Activated CD4-positive, alpha-beta memory T cell treated with anti-CD3 and anti-CD28 coated beads, Interleukin-2, amount 10 ng/mL, durations not matched to agents 7 days and 5 days (primary cell): ENCODE measurements around the gene MFNG. TPM values are rescaled to one million over a fixed set of nuclear protein-coding genes. Genes with fewer than 3 reads are reported as not detected.

Experiments
- CTCF ChIA-PET: fragments of 350-600 bp; sonication (Branson Sonifier 250); formaldehyde crosslinking; loops from one replicate; lab custom pipeline; 2021; ENCODE audit warnings: antibody characterized with exemption, inconsistent platforms; lab: Charles Lee
- POLR2A ChIA-PET: fragments of 350-600 bp; sonication (Branson Sonifier 250); formaldehyde crosslinking; loops from one replicate; lab custom pipeline; 2021; ENCODE audit warnings: antibody characterized with exemption; lab: Charles Lee
- DNase-seq: peaks from one replicate; pipeline ENCODE4 v3.0.0-alpha.2; 2020
- H3K27ac Mint-ChIP-seq: one replicate; pipeline ENCODE4 v1.8.0; 2021; ENCODE audit warnings: mild to moderate bottlenecking, mixed read lengths
- H3K27me3 Mint-ChIP-seq: one replicate; pipeline ENCODE4 v1.8.0; 2021; ENCODE audit warnings: mixed read lengths
- H3K36me3 Mint-ChIP-seq: one replicate; pipeline ENCODE4 v1.8.0; 2021; ENCODE audit warnings: low read depth, mixed read lengths
- H3K4me1 Mint-ChIP-seq: one replicate; pipeline ENCODE4 v1.8.0; 2021; ENCODE audit warnings: mixed read lengths
- H3K4me3 Mint-ChIP-seq: one replicate; pipeline ENCODE4 v1.8.0; 2021; ENCODE audit warnings: mild to moderate bottlenecking, mixed read lengths
- H3K9me3 Mint-ChIP-seq: one replicate; pipeline ENCODE4 v1.8.0; 2021; ENCODE audit warnings: mixed read lengths
- total RNA-seq, 2 experiments: library from RNA; stranded (reverse); gene quantifications; one replicate each; pipeline ENCODE4 v1.2.3, GENCODE V29; 2021

MFNG gene
- total RNA-seq, 2 experiments from 2014 or later: 200 to 203 TPM

- peaks cover 49% of the 10 kb centered on the region for H3K4me1 Mint-ChIP-seq
- CTCF ChIA-PET: interaction anchor here (2.4 to 4.1 kb wide), 2 partner anchors 9 to 15 kb away, joined by 16 to 27 read pairs; no protein-coding TSS in a partner anchor
- peaks cover 29% of the 10 kb centered on the region for H3K36me3 Mint-ChIP-seq
- no peaks in the 10 kb centered on the region for H3K9me3 Mint-ChIP-seq
- no peaks in the 10 kb centered on the region for H3K27me3 Mint-ChIP-seq
- peak overlapping the region; percentile 94 for H3K27ac Mint-ChIP-seq
- no peak for DNase-seq
- H3K4me3 Mint-ChIP-seq: peak overlapping the region; percentile 98
- POLR2A ChIA-PET: interaction anchor here (3.2 to 5.7 kb wide), 3 partner anchors 15 to 244 kb away, joined by 15 to 39 read pairs (median 31); partner anchors contain the start of gene RAC2
These were observed 1.4 kb upstream of the MFNG start for GRCh38 chr22:37487571-37487970.

GRCh38 chr22:37487129-37487528 is 945 bp upstream of the MFNG start:
- Mint-ChIP-seq H3K36me3 (peaks cover 33% of the 10 kb centered on the region), H3K27me3 (no peaks in the 10 kb centered on the region), H3K4me3 (peak overlapping the region; percentile 98), H3K27ac (peak overlapping the region; percentile 94), H3K9me3 (no peaks in the 10 kb centered on the region), H3K4me1 (peaks cover 53% of the 10 kb centered on the region)
- CTCF ChIA-PET: interaction anchor here (0.8 to 4.1 kb wide), 8 partner anchors 9 to 156 kb away, joined by 3 to 27 read pairs (median 4); no protein-coding TSS in a partner anchor
- no peak for DNase-seq
- POLR2A ChIA-PET: interaction anchor here (0.9 to 5.7 kb wide), 8 partner anchors 12 to 365 kb away, joined by 3 to 39 read pairs (median 10); partner anchors contain the start of genes CYTH4 and RAC2

DNA sequence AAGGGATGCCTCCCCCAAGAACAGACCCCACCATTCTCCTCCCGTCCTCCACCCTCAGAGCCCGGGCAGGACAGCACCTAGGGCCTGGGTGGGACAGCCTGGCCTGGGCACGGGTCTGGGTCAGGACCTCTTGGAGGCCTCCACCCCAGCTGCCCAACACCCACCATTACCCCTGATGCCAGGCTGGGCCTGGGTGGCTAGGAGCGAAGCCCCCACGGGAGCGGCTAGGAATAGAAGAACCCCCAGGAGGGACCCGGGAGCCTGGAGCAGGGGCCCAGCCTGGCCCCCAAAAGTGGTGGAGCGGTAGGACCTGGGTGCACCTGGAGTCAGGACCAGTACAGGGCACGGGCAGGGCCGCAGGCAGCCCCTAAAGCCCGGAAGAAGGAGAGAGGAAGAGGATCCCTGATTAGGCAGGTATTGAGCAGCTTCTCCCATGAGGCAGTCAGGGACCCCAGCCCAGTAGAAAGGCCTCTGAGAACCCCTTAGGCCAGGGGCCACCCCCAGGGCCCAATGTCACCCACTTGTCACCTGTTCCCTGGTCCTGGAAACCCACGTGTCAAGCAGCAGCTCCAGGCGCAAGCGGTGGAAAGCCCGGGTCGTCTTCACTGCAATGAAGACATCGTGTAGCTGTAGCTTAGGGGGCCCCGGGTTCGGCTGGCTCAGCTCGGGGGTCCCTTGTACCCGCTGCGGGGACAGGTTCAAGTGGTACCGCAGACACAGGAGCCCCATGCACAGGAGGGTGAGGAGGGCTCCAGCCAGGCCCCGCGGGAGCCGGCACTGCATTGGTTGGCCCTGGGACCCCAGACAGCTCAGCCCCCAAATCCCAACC is 575 bp downstream of the MFNG start:
- DNase-seq: peak; percentile 29
- ChIA-PET CTCF (interaction anchor here (0.9 to 4.1 kb wide), 11 partner anchors 11 to 226 kb away, joined by 3 to 27 read pairs (median 4); partner anchors contain the start of gene GGA1), POLR2A (interaction anchor here (0.7 to 5.7 kb wide), 18 partner anchors 13 to 411 kb away, joined by 3 to 39 read pairs (median 4); partner anchors contain the start of genes CYTH4, GGA1 and RAC2)
- Mint-ChIP-seq H3K4me3 (peak overlapping the region; percentile 98), H3K36me3 (peaks cover 45% of the 10 kb centered on the region), H3K27ac (peak overlapping the region; percentile 94), H3K4me1 (peaks cover 59% of the 10 kb centered on the region), H3K9me3 (no peaks in the 10 kb centered on the region), H3K27me3 (no peaks in the 10 kb centered on the region)

DNA sequence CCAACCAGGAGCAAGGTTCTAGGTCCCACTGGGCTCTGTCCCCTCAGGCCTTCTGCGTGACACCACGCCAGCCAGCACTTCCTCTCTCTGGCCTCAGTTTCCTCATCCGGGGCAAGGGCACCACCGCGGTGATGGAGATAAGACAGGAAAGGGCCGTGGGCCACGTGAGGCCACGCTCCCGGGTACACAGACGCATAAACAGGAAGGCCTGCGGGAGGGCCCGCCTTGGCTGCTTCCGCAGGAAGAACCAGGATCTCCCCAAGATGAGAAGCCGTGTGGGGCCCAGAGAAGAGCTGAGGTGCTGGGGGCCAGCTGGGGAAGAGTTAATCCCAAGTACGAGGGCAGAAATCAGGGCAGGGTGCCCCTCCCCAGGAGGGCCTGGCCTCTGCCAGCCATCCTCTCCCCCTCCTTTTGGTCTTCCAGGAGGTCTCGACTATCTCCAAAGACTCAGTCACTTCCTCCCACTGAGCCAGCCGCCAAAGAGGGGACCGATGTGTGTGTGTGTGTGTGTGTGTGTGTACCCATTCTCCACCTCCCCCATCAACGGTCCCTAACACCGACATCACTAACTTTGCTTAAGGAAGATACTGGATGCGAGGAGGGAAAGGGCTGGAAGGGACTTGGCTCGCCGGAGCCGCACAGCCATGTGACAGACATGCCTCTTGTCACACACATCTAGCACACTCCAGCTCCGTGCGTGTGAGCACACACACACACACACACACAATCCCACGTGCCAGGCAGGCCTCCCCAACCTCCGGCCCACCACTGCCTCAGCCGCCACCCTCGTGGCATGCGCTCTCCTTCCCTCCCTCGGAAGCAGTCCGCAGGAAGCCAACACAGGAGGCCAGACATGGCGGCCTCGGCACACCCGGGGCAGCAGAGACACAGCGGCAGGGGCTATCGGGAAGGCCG is 1.4 kb downstream of the MFNG start:
- peak overlapping the region; percentile 98 for H3K4me3 Mint-ChIP-seq

DNA sequence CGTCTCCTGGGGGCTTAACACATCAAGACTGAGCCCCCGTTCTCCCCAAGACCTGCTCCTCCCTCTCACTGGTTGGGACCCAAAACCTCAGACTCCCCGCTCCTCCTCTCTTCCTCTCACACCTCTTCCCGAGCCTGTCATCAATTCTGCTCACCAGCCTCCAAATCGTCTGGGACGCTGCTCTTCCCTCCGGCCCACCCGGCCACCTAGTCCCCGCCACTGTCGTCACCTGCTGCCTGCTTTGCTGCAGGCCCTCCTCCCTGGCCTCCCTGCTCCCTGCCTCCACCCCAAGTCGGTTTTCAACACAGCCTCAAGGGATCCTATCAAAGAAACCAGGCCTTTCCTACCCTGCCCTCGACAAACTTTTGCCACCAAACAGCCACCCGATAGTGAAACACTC is 3.1 kb downstream of the MFNG start:
- Mint-ChIP-seq H3K4me1 (peaks cover 44% of the 10 kb centered on the region), H3K36me3 (peaks cover 59% of the 10 kb centered on the region), H3K9me3 (no peaks in the 10 kb centered on the region), H3K27me3 (no peaks in the 10 kb centered on the region), H3K27ac (peak overlapping the region; percentile 93), H3K4me3 (peak overlapping the region; percentile 98)
- ChIA-PET POLR2A (interaction anchor here (0.9 to 5.7 kb wide), 2 partner anchors 10 to 16 kb away, joined by 3 to 31 read pairs; no protein-coding TSS in a partner anchor), CTCF (no interaction called here)
- DNase-seq: no peak

More for the DNA sequence above, 1.4 kb downstream of the MFNG start:
- DNase-seq: peak; percentile 92
- H3K27ac Mint-ChIP-seq: peak overlapping the region; percentile 94
- H3K9me3 Mint-ChIP-seq: no peaks in the 10 kb centered on the region
- H3K27me3 Mint-ChIP-seq: no peaks in the 10 kb centered on the region
- POLR2A ChIA-PET: interaction anchor here (0.6 to 5.7 kb wide), 18 partner anchors 12 to 412 kb away, joined by 3 to 39 read pairs (median 4); partner anchors contain the start of genes GGA1, IL2RB, LGALS1 and RAC2
- H3K36me3 Mint-ChIP-seq: peaks cover 50% of the 10 kb centered on the region
- peaks cover 56% of the 10 kb centered on the region for H3K4me1 Mint-ChIP-seq
- CTCF ChIA-PET: interaction anchor here (0.8 to 4.1 kb wide), 5 partner anchors 12 to 124 kb away, joined by 4 to 27 read pairs (median 7); partner anchors contain the start of gene GGA1

DNA sequence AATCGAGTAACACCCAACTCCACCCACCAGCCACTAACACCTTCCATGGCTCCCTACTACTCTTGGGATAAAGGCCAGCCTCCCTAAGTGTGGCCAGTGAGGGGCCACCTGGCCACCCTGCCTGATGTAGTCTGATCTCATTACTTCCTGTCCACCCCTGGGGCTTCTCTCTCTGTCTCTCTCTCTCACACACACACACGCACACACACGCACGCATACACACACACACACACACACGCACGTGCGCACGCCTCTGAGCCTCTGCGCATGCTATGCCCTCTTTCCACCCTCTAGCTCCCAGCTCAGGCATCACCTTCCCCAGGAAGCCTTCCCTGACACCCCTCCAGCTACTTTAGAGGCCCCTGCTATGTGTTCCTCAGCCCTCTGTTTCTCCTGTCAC is 3.9 kb downstream of the MFNG start:
- ChIA-PET POLR2A (interaction anchor here (0.9 to 5.7 kb wide), 2 partner anchors 10 to 17 kb away, joined by 3 to 31 read pairs; no protein-coding TSS in a partner anchor), CTCF (no interaction called here)
- peaks cover 65% of the 10 kb centered on the region for H3K36me3 Mint-ChIP-seq

GRCh38 chr22:37481347-37481907 is 4.8 kb downstream of the MFNG start:
- no peaks in the 10 kb centered on the region for H3K9me3 Mint-ChIP-seq
- H3K36me3 Mint-ChIP-seq: peaks cover 72% of the 10 kb centered on the region
- DNase-seq: no peak
- H3K27ac Mint-ChIP-seq: peak overlapping the region; percentile 93
- no peaks in the 10 kb centered on the region for H3K27me3 Mint-ChIP-seq
- H3K4me1 Mint-ChIP-seq: peaks cover 31% of the 10 kb centered on the region
- ChIA-PET POLR2A (interaction anchor here (1.3 kb wide), 1 partner anchor 85 kb away, joined by 3 read pairs; no protein-coding TSS in a partner anchor), CTCF (no interaction called here)
- H3K4me3 Mint-ChIP-seq: no peak overlapping the region

More for the DNA sequence above, 3.9 kb downstream of the MFNG start:
- Mint-ChIP-seq H3K4me3 (peak overlapping the region; percentile 98), H3K27me3 (no peaks in the 10 kb centered on the region), H3K4me1 (peaks cover 39% of the 10 kb centered on the region), H3K9me3 (no peaks in the 10 kb centered on the region), H3K27ac (peak overlapping the region; percentile 93)
- DNase-seq: no peak

DNA sequence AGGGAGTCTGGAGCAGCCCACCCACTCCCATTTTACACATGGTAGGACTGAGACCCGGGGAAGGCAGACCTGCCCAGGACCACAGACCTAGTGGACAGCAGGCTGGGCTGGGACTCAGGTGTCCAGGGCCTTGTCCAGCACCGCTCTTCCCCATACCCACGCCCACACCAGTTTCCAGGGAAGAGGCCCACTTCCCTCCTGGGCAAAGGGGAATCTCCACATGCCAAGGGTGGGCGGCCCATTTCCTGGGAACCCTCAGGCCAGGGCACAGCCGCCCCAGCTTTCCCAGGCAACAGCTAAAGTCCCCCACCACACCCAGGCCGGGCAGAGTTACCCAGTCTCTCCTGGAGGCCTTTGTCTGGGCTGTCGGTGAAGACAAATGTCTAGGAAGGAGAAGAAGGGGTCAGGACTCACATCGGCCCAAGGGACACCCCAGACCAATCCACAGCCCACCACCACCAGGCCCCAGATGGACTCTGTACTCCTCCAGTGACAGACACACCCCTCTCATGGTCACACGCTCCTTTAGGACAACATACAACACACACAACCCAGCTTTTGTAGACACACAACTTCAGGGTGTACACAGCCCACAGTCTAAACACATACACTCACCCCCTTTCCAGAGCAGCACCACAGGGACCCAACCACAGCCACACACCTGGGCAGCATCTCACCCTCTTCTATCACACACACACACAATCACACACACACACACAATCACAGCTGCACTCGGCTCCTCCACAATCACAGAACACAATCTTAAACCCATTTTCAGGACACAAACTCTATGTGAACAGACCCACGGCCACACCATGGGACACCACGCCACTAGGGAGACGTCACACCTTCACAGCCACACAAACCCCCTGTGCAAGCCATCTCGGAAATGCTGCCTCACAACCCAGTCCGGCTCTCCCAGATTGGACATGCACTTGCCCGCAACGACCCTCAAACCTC is 5.5 kb downstream of the MFNG start:
- Mint-ChIP-seq H3K27me3 (no peaks in the 10 kb centered on the region), H3K27ac (peak overlapping the region; percentile 42), H3K4me1 (peaks cover 31% of the 10 kb centered on the region), H3K36me3 (peaks cover 80% of the 10 kb centered on the region), H3K4me3 (no peak overlapping the region), H3K9me3 (no peaks in the 10 kb centered on the region)
- POLR2A ChIA-PET: interaction anchor here (0.6 to 1.3 kb wide), 2 partner anchors 85 to 190 kb away, joined by 3 read pairs; no protein-coding TSS in a partner anchor
- CTCF ChIA-PET: no interaction called here
- no peak for DNase-seq

DNA sequence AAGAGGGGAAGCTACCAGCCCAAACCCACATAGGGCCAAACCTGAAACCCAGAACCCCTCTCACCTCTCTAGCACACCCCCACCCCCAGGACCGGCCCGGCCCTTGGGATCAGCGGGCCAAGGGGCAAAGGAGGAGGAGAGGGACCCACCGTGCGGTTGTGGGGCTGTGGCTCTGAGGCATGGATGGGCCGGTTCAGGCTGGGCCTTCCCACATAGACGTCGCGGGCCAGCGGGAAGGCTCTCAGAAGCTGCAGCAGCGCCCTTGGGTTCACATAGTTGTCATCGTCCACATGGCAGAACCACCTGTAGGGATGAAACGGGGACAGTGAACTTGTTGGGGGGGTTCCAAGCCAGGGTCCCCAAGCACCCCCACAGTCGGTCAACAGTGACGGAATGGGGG is 7.0 kb downstream of the MFNG start:
- Mint-ChIP-seq H3K27me3 (no peaks in the 10 kb centered on the region), H3K4me1 (peaks cover 34% of the 10 kb centered on the region), H3K9me3 (no peaks in the 10 kb centered on the region), H3K27ac (no peak overlapping the region), H3K4me3 (no peak overlapping the region), H3K36me3 (peaks cover 71% of the 10 kb centered on the region)
- ChIA-PET CTCF (interaction anchor here (1.1 kb wide), 1 partner anchor 87 kb away, joined by 3 read pairs; no protein-coding TSS in a partner anchor), POLR2A (no interaction called here)
- no peak for DNase-seq

DNA sequence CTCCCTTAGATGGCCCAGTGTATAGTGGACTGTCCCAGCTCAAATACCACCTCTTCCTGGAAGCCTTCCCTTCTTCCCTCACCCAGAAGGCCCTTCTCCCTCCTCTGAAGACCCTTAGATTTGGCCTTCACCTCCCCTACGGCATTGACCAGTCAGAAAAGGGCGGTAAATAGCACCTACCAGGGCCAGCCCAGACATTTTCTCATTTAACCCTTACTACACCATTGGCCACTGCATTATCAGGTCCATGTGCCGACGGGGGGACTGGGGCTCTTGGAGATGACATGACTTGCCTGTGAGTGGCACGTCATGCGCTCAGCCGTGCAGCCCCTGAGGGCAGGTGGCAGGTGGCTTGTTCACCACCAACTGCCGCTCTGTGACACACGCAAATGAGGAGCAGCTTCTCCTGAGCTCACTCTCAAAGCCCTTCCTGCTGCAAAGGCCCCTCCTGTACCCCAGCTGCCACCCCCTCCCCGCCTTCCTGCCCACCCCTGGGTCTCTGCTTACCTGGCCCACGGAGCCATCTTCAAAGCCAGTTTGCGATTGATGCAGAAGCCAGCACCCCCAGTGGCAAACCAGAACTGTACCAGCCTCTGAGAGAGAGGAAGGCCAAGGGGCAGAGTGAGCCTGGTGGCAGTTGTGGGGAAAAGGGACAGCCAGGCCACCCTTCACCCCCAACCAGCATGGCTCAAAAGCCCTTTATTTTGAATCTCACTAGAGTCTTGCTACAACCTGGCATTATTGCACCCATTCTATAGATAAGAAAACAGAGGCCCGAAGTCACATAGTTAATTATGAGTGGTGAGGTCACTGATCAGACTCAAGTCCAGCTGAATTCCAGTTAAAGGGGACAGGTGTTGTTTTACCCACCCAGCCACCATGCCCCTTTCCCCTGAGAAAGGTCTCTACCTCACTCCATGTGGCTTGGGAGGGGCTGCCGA is 9.5 kb downstream of the MFNG start:
- H3K4me1 Mint-ChIP-seq: peaks cover 16% of the 10 kb centered on the region
- ChIA-PET POLR2A (no interaction called here), CTCF (interaction anchor here (0.6 kb wide), 1 partner anchor 1040 kb away, joined by 3 read pairs; no protein-coding TSS in a partner anchor)
- peaks cover 63% of the 10 kb centered on the region for H3K36me3 Mint-ChIP-seq
- no peak overlapping the region for H3K27ac Mint-ChIP-seq
- H3K4me3 Mint-ChIP-seq: no peak overlapping the region
- H3K27me3 Mint-ChIP-seq: no peaks in the 10 kb centered on the region
- no peaks in the 10 kb centered on the region for H3K9me3 Mint-ChIP-seq
- DNase-seq: no peak
